HG02973 (cell line): ENCODE measurements around the gene BRIP1.
A peak's percentile ranks its signal among the peaks of the same experiment; 100 is the strongest.
"Not testable (repeated sequence)": the region's sequence is repeated elsewhere in the genome, so short reads cannot be mapped to it uniquely, and the experiment has no call there.

ENCODE experiments used
- ATAC-seq: cut with Tn5 transposase; IDR thresholded peaks from one replicate; pipeline ENCODE4 v1.9.1; 2021; ENCODE audit warnings: moderate library complexity; ENCODE audit not compliant: unreplicated experiment

BRIP1 gene

DNA sequence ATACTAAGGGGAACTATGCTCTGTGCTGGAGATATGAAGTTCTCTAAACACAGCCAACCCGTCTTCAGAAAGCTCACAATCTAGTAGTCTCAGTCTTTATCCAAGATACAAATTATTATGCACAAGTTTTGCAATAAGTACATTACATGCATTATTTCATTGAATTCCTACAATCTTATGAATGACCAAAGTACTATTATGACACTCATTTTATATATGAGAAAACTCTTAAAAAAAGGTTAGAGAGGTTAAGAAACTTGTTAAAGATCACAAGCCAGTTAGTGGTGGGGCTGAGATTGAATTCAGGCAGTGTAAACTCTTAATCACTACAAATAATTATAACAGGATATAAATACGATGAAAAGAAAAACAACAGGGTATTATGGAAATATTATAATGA, 4.7 kb upstream of the BRIP1 start:
- ATAC-seq, result no peak

DNA sequence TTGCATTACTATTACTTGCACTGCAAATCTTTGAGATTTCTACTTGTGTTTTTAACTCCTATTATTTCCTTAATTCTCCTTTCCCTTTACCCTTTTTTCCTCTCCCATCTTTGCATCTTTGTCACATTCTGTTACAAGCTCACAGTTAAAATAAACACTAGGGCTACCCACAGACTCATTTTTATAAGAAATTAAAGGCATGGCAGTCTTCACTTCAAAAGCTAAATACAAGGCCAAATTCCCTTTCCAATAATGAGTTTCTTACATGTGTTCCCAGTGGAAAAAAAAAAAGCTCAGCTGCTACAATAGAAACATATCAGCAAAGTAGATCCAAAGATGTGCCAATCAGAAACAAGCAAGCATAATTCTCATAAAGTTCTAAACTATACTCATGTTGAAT, 3.7 kb upstream of the BRIP1 start:
- ATAC-seq, result no peak

DNA sequence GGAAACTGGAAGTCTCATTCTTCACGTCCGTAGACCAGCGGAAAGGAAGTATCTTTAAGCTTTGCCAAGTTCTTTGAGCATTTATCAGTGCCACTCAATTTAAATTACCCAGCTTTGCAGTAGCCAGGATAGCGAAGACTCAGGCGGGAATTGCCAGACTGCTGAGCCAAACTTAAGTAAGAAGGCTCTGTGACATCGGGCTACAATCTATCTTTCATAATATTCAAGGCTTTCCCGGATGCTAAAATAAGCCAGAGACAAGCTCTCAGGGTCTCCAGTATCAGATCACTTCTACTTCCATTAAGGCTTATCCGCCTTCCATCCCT, 436 bp upstream of the BRIP1 start:
- ATAC-seq, result peak; percentile 12

DNA sequence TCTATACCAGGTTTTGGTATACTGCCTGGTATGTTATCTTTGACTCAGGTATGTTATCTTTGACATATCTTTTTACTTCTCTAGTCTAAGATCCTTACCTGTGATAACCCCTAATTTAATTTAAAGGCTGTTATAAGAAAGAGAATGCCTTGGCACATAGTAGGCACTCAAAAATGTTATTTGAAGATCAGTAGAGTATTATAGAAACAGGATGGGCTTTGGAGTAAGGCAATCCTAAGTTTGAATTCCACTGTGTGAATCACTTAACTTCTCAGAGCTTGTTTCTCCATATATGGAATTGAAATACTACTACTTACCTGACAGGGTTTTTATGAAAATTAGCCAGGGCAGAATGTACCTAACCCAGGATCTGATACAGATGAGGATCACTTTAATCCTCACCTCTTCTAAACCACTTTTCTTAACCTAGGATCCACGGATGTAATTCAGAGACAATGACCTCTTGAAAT, 1.2 kb downstream of the BRIP1 start:
- no peak for ATAC-seq

DNA sequence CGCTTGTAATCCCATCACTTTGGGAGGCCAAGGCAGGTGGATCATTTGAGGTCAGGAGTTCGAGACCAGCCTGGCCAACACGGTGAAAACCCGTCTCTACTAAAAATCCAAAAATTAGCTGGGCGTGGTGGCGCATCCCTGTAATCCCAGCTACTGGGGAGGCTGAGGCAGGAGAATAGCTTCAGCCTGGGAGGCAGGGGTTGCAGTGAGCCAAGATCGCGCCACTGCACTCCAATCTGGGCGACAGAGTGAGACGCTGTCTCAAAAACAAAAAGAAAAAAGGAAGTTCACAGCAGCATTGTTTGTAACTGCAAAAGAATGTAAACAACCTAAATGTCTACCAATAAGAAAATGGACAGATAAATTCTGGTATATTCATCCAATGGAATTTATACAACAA, 2.9 kb downstream of the BRIP1 start:
- ATAC-seq, result not testable (repeated sequence)

DNA sequence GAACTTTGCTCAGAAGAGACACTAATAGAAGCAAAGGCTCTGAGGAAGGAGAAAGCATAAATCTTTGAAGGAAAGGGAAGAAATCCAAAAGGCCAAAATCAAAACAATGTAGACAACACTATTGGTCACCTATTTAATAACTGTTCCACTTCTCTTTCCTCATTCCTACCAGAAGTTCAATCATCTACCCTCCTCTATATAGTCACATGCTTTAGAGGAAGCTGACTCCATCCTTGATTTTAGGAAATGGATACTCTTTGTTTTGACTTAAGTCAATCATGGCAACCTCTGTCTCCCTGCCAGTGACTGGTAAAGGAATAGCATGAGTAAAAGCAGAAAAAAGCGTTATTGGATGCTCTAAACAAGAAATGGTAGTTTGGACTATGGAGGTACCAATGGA, 7.3 kb downstream of the BRIP1 start:
- no peak for ATAC-seq

DNA sequence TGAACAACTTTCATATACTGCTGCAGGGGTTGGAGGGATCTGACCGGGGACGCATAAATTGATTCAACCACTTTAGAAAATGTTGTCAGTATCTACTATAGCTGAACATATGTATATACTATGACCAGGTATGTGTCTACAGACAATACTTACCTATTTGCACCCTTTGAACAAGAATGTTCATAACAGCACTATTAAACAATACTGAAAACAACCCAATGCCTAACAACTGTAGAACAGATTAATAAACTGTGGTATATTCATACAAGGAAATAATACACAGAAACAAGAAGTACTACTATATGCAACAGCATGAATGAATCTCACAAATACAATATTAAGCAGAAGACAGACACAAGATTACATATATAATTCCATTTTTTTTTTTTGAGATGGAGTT, 10.5 kb downstream of the BRIP1 start:
- no peak for ATAC-seq

DNA sequence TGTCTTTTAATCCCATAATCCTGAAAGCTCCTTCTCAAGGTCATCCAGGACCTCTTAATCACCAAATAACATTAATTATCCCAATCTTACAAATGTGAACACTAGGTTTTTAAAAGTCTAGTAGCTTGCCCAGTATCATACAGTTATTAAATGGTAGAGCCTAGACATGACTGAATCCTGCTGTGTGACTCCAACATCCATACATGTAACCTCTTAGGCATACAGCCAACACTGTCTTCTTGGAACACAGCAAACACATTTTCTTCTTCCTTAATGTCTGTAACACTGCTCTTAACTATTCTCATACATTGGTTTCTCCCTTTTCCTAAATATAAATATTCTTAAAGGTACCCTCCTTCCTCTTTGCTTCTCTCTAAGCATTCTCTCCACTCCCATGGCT, 13.7 kb downstream of the BRIP1 start:
- ATAC-seq, result no peak

DNA sequence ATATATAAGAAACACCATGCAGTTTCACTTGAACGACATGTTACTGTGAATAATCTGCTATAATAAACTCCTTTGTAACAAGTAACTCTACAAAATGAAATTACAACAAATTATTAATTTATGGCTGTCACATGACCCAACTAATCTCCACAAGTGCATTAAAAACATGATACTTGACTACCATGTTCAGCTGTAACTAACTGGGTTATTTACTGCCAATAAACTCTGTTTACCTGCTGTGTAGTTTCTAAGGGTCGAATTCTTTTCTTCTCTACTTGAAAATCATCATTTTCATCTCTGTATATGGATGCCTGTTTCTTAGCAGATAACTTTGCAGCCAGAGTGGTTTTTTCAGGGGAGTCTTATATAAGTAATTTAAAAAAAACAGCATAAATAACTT, 14.4 kb downstream of the BRIP1 start:
- no peak for ATAC-seq

DNA sequence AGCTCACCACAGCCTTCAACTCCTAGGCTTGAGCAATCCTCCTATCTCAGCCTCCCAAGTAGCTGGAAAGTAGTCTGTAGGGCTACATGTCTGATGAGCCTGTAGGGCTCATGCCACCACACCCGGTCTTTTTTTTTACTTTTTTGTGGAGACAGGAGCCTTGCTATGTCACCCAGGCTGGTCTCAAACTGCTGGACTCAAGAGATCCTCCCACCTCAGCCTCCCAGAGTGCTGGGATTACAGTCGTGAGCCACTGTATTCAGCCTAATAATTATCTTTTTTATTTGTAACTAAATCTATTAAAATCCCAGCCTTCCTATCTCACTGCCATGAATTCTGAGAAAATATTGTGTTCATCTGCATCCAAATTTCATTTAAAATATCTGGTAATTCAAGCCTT, 15.1 kb downstream of the BRIP1 start:
- ATAC-seq, result no peak

DNA sequence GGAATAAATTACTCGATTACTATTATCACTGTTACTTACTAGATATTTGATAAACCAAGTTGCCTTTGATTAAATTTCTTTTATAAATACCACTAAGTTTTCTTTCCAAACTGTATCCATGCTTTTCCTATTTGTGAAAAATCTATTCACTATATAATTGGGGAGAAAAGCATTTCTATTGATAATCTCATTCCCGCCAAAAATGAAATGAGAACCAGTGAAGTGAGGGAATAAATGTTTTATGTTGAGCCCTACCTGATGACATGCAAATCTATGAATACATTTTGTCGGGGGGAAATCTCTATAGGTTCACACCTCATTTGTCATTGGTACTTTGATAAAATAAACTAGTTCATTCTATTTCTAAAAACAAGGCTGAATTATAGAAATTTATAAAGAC, 15.7 kb downstream of the BRIP1 start:
- no peak for ATAC-seq

DNA sequence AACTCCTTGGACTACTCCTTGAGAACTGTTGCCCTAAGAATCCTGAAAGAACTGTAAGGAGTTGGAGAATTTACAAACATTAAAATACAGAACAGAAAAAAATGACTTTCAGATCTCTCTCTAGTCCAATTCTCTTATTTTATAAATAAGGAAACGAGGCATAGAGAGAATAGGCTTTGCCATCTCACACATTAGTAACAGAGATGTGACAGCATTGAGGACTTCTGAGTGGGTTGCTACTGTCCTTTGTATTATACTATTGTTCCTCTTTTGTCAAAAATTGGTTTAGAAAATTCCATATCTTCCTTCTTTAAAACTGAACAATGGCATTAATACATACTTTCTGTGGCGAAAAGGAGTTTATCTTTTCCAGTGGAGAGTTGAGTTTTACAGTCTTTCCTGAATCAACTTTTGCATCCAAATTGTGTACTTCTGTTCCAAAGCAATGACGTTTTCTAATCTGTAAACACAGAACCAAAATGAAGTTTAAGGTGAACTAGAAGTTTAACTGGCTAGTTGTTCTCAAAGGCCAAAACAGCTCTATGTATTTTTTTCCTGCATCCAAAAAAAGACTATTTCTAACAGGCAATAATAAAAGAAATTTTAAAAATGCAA, 16.5 kb downstream of the BRIP1 start:
- no peak for ATAC-seq

DNA sequence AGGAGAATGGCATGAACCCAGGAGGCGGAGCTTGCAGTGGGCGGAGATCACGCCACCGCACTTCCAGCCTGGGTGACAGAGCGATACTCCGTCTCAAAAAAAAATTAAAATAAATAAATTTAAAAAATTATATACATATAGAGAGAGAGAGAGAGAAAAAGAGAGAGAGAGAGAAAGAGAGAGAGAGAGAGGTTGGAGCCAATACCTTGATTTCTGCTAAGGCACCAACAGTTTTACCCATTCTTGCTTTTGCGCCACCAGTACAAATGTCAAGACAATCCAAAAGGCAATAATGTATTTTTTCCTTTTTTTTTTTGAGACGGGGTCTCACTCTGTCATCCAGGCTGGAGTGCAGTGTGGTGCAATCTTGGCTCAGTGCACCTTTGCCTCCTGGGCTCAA, 17.2 kb downstream of the BRIP1 start:
- ATAC-seq, result no peak

DNA sequence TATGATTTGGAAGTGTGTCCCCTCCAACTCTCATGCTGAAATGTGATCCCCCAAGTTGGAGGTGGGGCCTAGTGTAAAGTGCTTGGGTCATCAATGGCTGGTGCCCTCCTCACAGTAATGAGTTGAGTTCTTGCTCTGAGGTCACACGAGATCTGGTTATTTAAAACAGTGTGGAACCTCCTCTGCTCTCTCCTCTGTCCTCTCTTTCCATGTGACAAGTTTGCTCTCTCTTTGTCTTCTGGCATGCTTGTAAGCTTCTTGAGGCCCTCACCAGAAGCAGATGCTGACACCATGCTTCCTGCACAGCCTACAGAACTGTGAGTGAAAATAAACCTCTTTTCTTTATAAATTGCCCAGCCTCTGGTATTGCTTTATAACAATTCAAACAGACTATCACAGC, 19.9 kb downstream of the BRIP1 start:
- no peak for ATAC-seq

DNA sequence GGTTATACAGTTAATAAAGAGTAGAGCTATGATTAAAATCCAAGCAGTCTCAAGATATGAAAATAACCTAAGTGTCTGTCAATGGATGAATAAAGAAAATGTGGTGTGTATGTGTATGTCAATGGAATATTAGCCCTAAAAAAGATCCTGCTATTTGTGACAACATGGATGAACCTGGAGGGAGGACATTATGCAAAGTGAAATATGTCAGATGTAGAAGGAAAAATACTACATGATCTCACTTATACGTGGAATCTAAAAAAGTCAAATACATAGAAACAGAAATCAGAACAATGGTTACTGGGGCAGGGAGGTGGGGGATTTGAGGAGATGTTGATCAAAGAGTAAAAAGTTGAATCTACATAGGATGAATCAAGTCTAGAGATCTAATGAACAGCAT, 20.4 kb downstream of the BRIP1 start:
- ATAC-seq, result no peak

DNA sequence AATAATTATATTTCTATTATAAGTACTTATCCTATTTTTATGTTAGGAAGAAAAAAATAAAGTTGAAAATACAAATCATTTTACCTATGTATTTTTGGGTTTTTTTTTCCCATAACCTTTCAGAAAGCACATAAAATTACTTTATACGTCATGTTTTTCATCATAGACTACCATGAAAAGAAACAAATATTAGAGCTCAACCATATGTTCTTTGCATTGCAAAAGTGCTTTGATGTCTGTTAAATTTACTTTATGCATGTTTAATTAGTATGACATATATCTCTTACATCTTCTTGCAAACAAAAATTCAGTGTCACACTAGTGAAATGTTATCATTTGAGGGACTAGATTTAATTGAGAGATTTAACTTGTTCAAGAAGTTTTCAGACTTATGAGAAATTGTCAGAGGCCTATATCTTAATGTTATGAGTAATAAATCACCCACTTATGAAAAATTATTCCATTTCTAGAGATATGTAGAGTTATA, 24.0 kb downstream of the BRIP1 start:
- ATAC-seq, result no peak

DNA sequence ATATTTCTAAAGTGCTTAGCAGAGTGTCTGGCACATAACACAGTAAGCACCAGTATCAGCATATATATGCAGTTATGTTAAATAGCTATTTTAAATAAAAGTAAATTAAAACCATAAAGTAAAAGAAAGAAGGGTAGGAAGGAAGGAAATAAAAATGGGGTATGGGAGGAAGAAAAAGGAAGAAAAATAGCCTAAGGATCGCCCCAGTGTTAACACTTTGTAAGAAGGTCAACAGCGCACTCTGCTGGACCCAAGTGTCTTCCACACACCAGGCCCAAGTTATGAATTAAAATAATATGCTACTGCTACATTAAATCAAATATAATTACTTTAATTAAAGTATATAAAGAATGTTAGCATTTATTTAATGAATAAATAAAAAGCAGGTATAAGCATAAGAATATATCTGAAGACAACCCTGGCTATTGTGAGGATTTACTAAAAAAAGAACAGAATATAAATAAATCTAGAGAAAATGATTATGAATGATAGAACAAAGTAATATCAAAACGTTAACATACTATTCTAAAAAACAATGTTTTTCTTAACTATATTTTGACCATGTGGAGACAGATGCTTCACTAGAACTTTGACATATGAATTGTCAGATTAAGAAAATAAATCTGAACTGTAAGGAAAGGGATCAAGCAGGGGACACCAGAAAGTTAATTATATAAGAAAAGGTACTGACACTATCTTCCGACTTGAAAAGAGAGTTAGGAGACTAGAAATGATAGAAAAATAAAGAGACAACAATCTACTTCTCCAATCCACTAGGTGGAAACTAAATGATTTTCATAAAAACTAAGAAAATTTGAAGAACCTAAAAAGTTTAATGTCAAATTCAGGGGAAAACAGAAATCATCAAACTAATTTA, 25.9 kb downstream of the BRIP1 start:
- ATAC-seq, result peak; percentile 54

DNA sequence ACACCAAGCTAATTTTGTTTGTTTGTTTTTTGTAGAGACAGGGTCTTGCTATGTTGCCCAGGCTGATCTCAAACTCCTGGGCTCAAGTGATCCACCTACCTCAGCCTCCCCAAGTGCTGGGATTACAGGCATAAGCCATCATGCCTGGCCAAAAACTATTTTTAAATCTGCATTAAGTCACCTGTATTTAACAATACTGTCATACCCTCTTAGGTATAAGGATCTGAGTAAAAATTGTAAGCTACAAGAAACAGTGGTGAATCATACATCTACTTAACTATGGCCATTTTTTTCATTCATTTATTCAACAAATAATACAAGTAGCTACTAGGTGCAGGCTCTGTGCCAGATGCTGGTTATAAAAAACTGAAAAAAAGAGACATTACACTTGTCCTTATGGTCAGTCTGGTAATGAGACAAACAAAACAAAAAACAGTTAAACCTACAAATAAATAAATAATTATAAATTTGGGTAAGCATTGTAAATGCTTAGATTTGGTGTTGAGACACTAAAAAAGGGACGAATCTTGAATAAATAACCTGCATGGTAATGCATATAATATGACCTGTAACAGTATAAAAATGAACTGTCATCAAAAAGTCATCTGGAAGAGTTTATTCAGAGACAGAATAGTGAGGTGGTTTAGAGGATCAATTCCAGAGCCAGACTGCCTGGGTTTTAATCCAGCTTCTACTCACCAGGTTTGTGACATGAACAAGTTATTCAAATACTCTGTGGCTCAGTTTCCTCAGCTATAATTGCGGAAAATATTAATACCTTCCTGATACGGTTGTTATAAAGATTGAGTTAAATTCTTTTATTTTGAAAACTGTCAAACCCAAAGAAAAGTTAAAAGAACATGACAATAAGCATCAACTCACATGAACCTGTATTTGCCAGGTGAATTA, 26.8 kb downstream of the BRIP1 start:
- no peak for ATAC-seq

DNA sequence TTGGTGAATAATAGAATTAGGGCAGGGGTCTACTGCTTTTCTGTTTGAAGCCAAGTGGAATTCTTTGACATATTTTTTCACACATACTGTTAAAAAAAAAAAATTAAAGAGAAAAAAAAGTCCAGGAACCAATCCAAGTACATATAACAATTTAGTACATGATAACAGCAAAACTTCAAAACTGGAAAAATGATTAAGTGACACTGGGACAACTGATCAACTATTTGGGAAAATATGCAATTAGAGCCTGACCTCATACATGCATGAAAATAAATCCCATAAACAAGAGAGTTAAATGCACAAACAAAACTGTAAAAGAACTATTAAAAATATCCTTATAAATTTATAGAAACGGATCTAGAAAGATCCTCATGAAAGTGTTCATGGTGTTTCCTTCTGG, 27.7 kb downstream of the BRIP1 start:
- no peak for ATAC-seq

DNA sequence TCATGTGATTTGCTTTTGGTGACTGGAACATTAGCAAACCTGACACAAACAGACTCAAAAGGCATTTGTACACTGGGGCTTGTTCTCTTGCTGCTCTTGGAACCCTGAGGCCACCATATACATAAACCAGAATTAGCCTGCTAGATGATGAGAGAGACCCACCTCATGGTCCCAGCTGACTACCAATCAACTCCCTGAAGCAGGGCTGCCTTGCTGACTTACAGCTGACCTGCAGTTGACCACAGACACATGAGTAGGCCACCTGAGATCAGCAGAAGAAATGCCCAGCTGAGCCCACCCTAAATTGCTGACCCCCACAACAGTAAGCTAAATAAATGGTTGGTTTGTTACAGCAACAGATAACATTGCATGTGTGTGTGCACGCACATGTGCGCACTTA, 28.7 kb downstream of the BRIP1 start:
- no peak for ATAC-seq

DNA sequence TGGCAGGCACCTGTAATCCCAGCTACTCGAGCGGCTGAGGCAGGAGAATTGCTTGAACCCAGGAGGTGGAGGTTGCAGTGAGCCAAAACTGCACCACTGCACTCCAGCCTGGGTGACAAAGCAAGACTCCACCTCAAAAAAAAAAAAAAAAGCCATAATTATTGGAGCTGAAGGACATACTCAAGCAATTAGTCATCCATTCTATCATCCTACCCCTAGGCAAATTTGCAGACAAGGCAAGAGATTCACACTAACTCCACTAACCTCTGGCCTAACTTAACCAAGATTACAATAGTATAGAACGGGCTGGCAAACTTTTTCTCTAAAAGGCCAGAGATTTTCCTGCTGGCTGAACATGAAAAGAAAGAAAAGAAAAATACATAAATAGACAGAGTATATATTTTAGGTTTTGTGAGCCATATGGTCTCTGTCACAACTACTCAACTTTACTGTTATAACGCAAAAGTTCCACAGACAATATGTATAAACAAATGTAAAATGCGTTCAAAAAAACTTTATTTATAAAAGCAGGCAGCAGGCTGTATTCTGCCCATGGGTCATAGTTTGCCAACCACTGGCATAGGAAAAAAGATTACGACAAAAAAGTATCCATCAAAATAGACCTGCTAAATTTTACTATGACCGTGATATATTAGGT, 29.7 kb downstream of the BRIP1 start:
- ATAC-seq, result no peak
